ENCODE results near the gene GFY.

GRCh38 chr19:49440439-49441209 lies 15.4 kb downstream of the GFY start:
- TF ChIP-seq CTCF (IDR thresholded peaks at IDR 0.05; ENCODE audit: low read length) (no peak), EZH2 (IDR thresholded peaks at IDR 0.05; ENCODE audit: borderline replicate concordance, low read length) (no peak)
